IPS-NIHi11 (cell line): ENCODE measurements around the gene SYPL2.
"Not testable (repeated sequence)": the region's sequence is repeated elsewhere in the genome, so short reads cannot be mapped to it uniquely, and the experiment has no call there.

Experiments
- DNase-seq: peaks from one replicate; pipeline ENCODE4 v3.0.0; 2012; ENCODE audit warnings: mixed read lengths, low spot score

SYPL2 gene

GRCh38 chr1:109466452-109467300, at the start of gene SYPL2:
Gene SYPL2, plus strand, starts transcription at chr1:109466546. Its CDS starts 298 bp downstream, at chr1:109466844.
- DNase-seq, result peak; percentile 78

GRCh38 chr1:109423498-109423897, 42.8 kb upstream of the SYPL2 start:
- DNase-seq, result no peak

- peak; percentile 56 for DNase-seq
These were observed 40.7 kb upstream of the SYPL2 start for GRCh38 chr1:109425391-109426280.

- DNase-seq, result peak; percentile 96
These were observed 39.8 kb upstream of the SYPL2 start, which contains the start of gene PSMA5 for GRCh38 chr1:109426281-109427170. Gene PSMA5, minus strand, starts transcription at chr1:109426448. Its CDS starts 118 bp downstream, at chr1:109426330.

- no peak for DNase-seq
These were observed 39.2 kb upstream of the SYPL2 start for GRCh38 chr1:109427171-109427467.

- no peak for DNase-seq
These were observed 34.0 kb upstream of the SYPL2 start for GRCh38 chr1:109432336-109432735.

- no peak for DNase-seq
These were observed 33.0 kb upstream of the SYPL2 start for GRCh38 chr1:109433322-109433721.

- no peak for DNase-seq
These were observed 31.9 kb upstream of the SYPL2 start for GRCh38 chr1:109434484-109434883.

- no peak for DNase-seq
These were observed 27.5 kb upstream of the SYPL2 start for GRCh38 chr1:109438798-109439297.

GRCh38 chr1:109441069-109441468, 25.3 kb upstream of the SYPL2 start:
- DNase-seq, result no peak

GRCh38 chr1:109443476-109443875, 22.9 kb upstream of the SYPL2 start:
- DNase-seq, result no peak

GRCh38 chr1:109444346-109444745, 22.0 kb upstream of the SYPL2 start:
- DNase-seq, result no peak

GRCh38 chr1:109445949-109446695, 20.2 kb upstream of the SYPL2 start:
- DNase-seq, result not testable (repeated sequence)

GRCh38 chr1:109447524-109447923, 18.8 kb upstream of the SYPL2 start:
- DNase-seq, result no peak

- DNase-seq, result no peak
These were observed 11.7 kb upstream of the SYPL2 start for GRCh38 chr1:109454497-109455133.

GRCh38 chr1:109457819-109458218, 8.5 kb upstream of the SYPL2 start:
- no peak for DNase-seq

GRCh38 chr1:109466125-109466451, 258 bp upstream of the SYPL2 start:
- DNase-seq, result no peak

GRCh38 chr1:109467301-109467777, 993 bp downstream of the SYPL2 start:
- DNase-seq, result peak; percentile 43

- DNase-seq, result no peak
These were observed 1.7 kb downstream of the SYPL2 start for GRCh38 chr1:109468061-109468460.

- DNase-seq, result no peak
These were observed 2.6 kb downstream of the SYPL2 start for GRCh38 chr1:109468903-109469302.
